Measurements from ENCODE around the gene SMAP1. TPM values are rescaled to one million over a fixed set of nuclear protein-coding genes. Genes with fewer than 3 reads are reported as not detected.
A peak's percentile ranks its signal among the peaks of the same experiment; 100 is the strongest.

The SMAP1 gene
- total RNA-seq, 1 donor, result 15.9 TPM

- DNase-seq (ENCODE audit: low read depth in 2 of 3, low spot score in 2 of 3), result no peak
Measured at GRCh38 chr6:70676821-70677220, 9.1 kb downstream of the SMAP1 start.

- no peak for DNase-seq (ENCODE audit: low read depth in 2 of 3, low spot score in 2 of 3)
Measured at GRCh38 chr6:70680396-70680795, 12.7 kb downstream of the SMAP1 start.

GRCh38 chr6:70684794-70685493 is 17.3 kb downstream of the SMAP1 start:
- DNase-seq (ENCODE audit: low read depth in 2 of 3, low spot score in 2 of 3), result no peak

- no peak for DNase-seq (ENCODE audit: low read depth in 2 of 3, low spot score in 2 of 3)
Measured at GRCh38 chr6:70685494-70686180, 18.0 kb downstream of the SMAP1 start.

GRCh38 chr6:70686548-70687133 is 19.0 kb downstream of the SMAP1 start:
- peak; percentile 19 to 62 (median 24) for DNase-seq (ENCODE audit: low read depth in 2 of 3, low spot score in 2 of 3)

- DNase-seq (ENCODE audit: low read depth in 2 of 3, low spot score in 2 of 3), result no peak
Measured at GRCh38 chr6:70693887-70694286, 26.2 kb downstream of the SMAP1 start.

GRCh38 chr6:70694371-70694770 is 26.7 kb downstream of the SMAP1 start:
- DNase-seq (ENCODE audit: low read depth in 2 of 3, low spot score in 2 of 3), result no peak

- DNase-seq (ENCODE audit: low read depth in 2 of 3, low spot score in 2 of 3), result no peak
Measured at GRCh38 chr6:70700922-70701876, 33.5 kb downstream of the SMAP1 start.

GRCh38 chr6:70705772-70706171 is 38.1 kb downstream of the SMAP1 start:
- no peak for DNase-seq (ENCODE audit: low read depth in 2 of 3, low spot score in 2 of 3)

GRCh38 chr6:70706491-70707123 is 38.9 kb downstream of the SMAP1 start:
- DNase-seq (ENCODE audit: low read depth in 2 of 3, low spot score in 2 of 3), result peak; percentile 25 to 74 (median 42)

GRCh38 chr6:70707893-70708292 is 40.2 kb downstream of the SMAP1 start:
- DNase-seq (ENCODE audit: low read depth in 2 of 3, low spot score in 2 of 3), result no peak

GRCh38 chr6:70708448-70708847 is 40.8 kb downstream of the SMAP1 start:
- no peak for DNase-seq (ENCODE audit: low read depth in 2 of 3, low spot score in 2 of 3)

GRCh38 chr6:70709826-70710225 is 42.1 kb downstream of the SMAP1 start:
- DNase-seq (ENCODE audit: low read depth in 2 of 3, low spot score in 2 of 3), result no peak

- peak in 1 of 3 donors; percentile 6 for DNase-seq (ENCODE audit: low read depth in 2 of 3, low spot score in 2 of 3)
Measured at GRCh38 chr6:70714716-70715257, 47.1 kb downstream of the SMAP1 start.

GRCh38 chr6:70717038-70717801 is 49.5 kb downstream of the SMAP1 start:
- DNase-seq (ENCODE audit: low read depth in 2 of 3, low spot score in 2 of 3), result no peak

- no peak for DNase-seq (ENCODE audit: low read depth in 2 of 3, low spot score in 2 of 3)
Measured at GRCh38 chr6:70724524-70724923, 56.8 kb downstream of the SMAP1 start.

- DNase-seq (ENCODE audit: low read depth in 2 of 3, low spot score in 2 of 3), result no peak
Measured at GRCh38 chr6:70725817-70726415, 58.2 kb downstream of the SMAP1 start.

- no peak for DNase-seq (ENCODE audit: low read depth in 2 of 3, low spot score in 2 of 3)
Measured at GRCh38 chr6:70734381-70734780, 66.7 kb downstream of the SMAP1 start.

GRCh38 chr6:70734979-70735378 is 67.3 kb downstream of the SMAP1 start:
- no peak for DNase-seq (ENCODE audit: low read depth in 2 of 3, low spot score in 2 of 3)

Measured in hematopoietic multipotent progenitor cell (in vitro differentiated cells).